DND-41 (cell line): ENCODE results near the gene LRRN2.

Experiments
- CTCF ChIP-seq: IDR thresholded peaks from 2 replicates; pipeline ENCODE4 v1.5.1; 2012; ENCODE audit warnings: borderline replicate concordance, low read length, moderate library complexity, mild to moderate bottlenecking; ENCODE audit not compliant: poor library complexity, severe bottlenecking; ENCODE audit errors: extremely low read depth
- EZH2 ChIP-seq: IDR thresholded peaks from 3 replicates; pipeline ENCODE4 v1.6.1; 2012; ENCODE audit warnings: borderline replicate concordance, low read depth, mild to moderate bottlenecking, moderate library complexity, low read length, inconsistent platforms; ENCODE audit not compliant: severe bottlenecking

- TF ChIP-seq CTCF = no peak
- TF ChIP-seq EZH2 = no peak
Measured at GRCh38 chr1:204589409-204590038, 96.0 kb downstream of the LRRN2 start.
